Adrenal gland (tissue), 5 donors: ENCODE results near the gene HNRNPC.

Source experiments
- CTCF ChIP-seq, 6 experiments: fragments of 450-650 bp in 4 of 6; fragments of 200-600 bp in 2 of 6; sonication (generic) in 1 of 6; IDR thresholded peaks; 1 replicate in 5 of 6; 2 replicates in 1 of 6; pipeline versions ENCODE4 v1.5.1 to v1.8.0; 2016 to 2021; ENCODE audit warnings: antibody characterized with exemption in 6 of 6, mild to moderate bottlenecking in 2 of 6, moderate library complexity in 1 of 6
- POLR2A ChIP-seq, 2 donors: fragments of 450-650 bp; IDR thresholded peaks; one replicate each; pipeline ENCODE4 v1.6.1; 2017; ENCODE audit warnings: antibody characterized with exemption in 2 of 2, mild to moderate bottlenecking in 2 of 2, moderate library complexity in 1 of 2
- donor health status: DM: no; HTN: no; CAD: no.

- TF ChIP-seq CTCF (IDR thresholded peaks at IDR 0.05) (no peak), POLR2A (IDR thresholded peaks at IDR 0.05) (no peak)
Observed at GRCh38 chr14:21302013-21302835, 33.0 kb upstream of the HNRNPC start.
